Naive thymus-derived CD8-positive, alpha-beta T cell (primary cell): ENCODE measurements around the gene UFD1. TPM values are rescaled to one million over a fixed set of nuclear protein-coding genes. Genes with fewer than 3 reads are reported as not detected.

Experiments used
- ATAC-seq, 2 donors: fragments of 150-1000 bp; cut with Tn5 transposase in 1 of 2; sonication (Bioruptor Pico), chemical (Tn5 transposase) in 1 of 2; 1 replicate in 1 of 2; 2 replicates in 1 of 2; pipeline ENCODE4 v1.10.0; 2021; ENCODE audit warnings: mild to moderate bottlenecking in 2 of 2, moderate library complexity in 2 of 2
- POLR2A ChIA-PET: fragments of 350-600 bp; sonication (Branson Sonifier 250); formaldehyde crosslinking; loops from one replicate; lab custom pipeline; 2021; ENCODE audit warnings: antibody characterized with exemption; lab: Charles Lee
- DNase-seq, 10 donors: peaks; one replicate each; pipeline versions ENCODE4 v3.0.0 to v3.0.0-alpha.2; 2020 to 2022
- H3K27ac Mint-ChIP-seq, 10 donors: one replicate each; pipeline ENCODE4 v1.8.0; 2020 to 2022; ENCODE audit warnings: mild to moderate bottlenecking in 10 of 10, mixed read lengths in 10 of 10, moderate library complexity in 4 of 10, inconsistent platforms in 1 of 10
- H3K27me3 Mint-ChIP-seq, 5 donors: one replicate each; pipeline ENCODE4 v1.8.0; 2021 to 2022; ENCODE audit warnings: mixed read lengths in 5 of 5
- H3K36me3 Mint-ChIP-seq, 3 donors: one replicate each; pipeline ENCODE4 v1.8.0; 2020 to 2022; ENCODE audit warnings: mixed read lengths in 3 of 3, mild to moderate bottlenecking in 2 of 3, inconsistent platforms in 1 of 3
- H3K4me1 Mint-ChIP-seq, 4 donors: one replicate each; pipeline ENCODE4 v1.8.0; 2021 to 2022; ENCODE audit warnings: mixed read lengths in 4 of 4
- H3K4me3 Mint-ChIP-seq, 10 donors: one replicate each; pipeline ENCODE4 v1.8.0; 2020 to 2022; ENCODE audit warnings: mild to moderate bottlenecking in 10 of 10, mixed read lengths in 10 of 10, moderate library complexity in 6 of 10, inconsistent platforms in 1 of 10
- H3K9me3 Mint-ChIP-seq, 9 donors: one replicate each; pipeline ENCODE4 v1.8.0; 2020 to 2022; ENCODE audit warnings: mixed read lengths in 9 of 9, mild to moderate bottlenecking in 3 of 9, inconsistent platforms in 1 of 9, moderate library complexity in 1 of 9
- polyA plus RNA-seq, 3 donors: library from polyadenylated mRNA; unstranded; fragments of 300-500 nt; fragmentation: Illumina TruSeq; gene quantifications; one replicate each; pipeline ENCODE4 v1.2.3, GENCODE V29; 2021
- total RNA-seq, 8 experiments: library from RNA in 2 of 8; stranded (reverse) in 2 of 8; gene quantifications; one replicate each; pipeline ENCODE4 v1.2.3 and lab custom pipeline; 2021 to 2026

The UFD1 gene
- total and polyA plus RNA-seq, 5 experiments from 2014 or later, result 50.2 to 80.9 (median 73.1) TPM

DNA sequence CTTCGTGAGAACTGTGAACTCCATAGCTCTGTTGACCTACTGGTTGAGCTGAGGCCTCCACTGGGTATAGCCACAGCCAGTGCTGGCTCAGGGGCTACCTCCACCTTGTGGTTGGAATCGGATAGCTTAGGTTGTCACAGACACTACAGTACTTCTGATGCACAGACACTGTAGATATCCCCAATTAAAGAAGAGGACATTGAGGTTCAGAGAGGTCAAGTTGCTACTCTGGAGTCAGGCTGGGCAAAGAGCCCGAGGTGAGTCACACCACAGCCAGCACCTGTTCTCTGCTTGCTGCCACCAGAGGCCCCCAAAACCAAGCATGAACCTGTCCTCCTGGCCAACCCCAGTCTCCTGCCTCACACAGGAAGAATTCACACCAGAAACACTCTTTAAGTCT lies 5.4 kb downstream of the UFD1 start:
- peak overlapping the region in 1 of 10 donors; percentile 71 for H3K27ac Mint-ChIP-seq
- no peak for DNase-seq
- H3K4me3 Mint-ChIP-seq, result no peak overlapping the region
- peaks cover 0 to 55% (median 14%) of the 10 kb centered on the region in 3 donors for H3K36me3 Mint-ChIP-seq
- H3K27me3 Mint-ChIP-seq, result no peaks in the 10 kb centered on the region
- H3K4me1 Mint-ChIP-seq, result peaks cover 25 to 38% (median 31%) of the 10 kb centered on the region in 4 donors
- no peaks in the 10 kb centered on the region for H3K9me3 Mint-ChIP-seq
- POLR2A ChIA-PET, result no interaction called here
- ATAC-seq, result no peak

DNA sequence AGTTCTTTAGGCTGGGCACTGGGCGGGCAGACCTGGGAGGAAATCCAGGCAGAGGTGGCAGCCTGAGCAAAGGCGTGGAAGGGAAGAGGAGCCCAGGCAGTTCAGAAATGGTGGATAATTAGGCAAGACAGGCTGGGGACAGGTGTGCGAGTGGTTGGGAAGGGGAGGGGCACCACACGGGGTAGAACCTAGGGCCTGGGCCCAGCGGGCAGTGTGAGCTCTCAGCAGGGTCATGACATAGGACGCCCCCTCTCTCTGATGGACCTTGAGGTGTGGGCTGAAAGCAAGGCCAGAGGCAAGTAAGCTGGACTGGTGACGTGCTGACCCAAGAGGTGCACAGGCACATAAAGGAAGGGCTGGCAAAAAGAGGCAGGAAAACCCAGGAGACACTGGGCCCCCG lies 6.8 kb downstream of the UFD1 start:
- peak overlapping the region in 2 of 10 donors; percentile 29 to 80 for H3K27ac Mint-ChIP-seq
- H3K36me3 Mint-ChIP-seq, result peaks cover 0 to 69% (median 26%) of the 10 kb centered on the region in 3 donors
- H3K4me1 Mint-ChIP-seq, result peaks cover 16 to 29% (median 24%) of the 10 kb centered on the region in 4 donors
- no peaks in the 10 kb centered on the region for H3K27me3 Mint-ChIP-seq
- DNase-seq, result no peak
- POLR2A ChIA-PET, result no interaction called here
- ATAC-seq, result no peak
- no peaks in the 10 kb centered on the region for H3K9me3 Mint-ChIP-seq
- H3K4me3 Mint-ChIP-seq, result peak overlapping the region in 1 of 10 donors; percentile 33

DNA sequence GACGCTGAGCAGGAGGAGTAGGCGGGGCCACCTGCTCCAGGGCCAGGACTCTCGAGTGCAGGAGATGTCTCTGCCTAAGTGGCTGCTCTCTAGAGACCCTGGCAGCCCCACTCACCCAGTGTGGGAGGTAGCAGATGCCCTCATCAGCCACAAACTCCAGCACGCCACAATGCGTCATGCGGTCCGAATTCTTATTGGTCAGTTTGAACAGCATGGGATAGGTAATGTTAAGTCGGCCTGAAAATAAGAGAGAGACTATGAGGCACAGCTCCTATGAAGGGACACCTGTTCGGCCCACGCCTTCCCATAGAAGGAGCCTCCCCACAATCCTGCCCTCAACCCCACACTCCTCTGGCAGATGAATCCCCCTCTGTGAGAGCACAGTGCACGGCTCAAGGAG lies 7.4 kb downstream of the UFD1 start:
- DNase-seq (no peak), ATAC-seq (no peak)
- Mint-ChIP-seq H3K9me3 (no peaks in the 10 kb centered on the region), H3K27me3 (no peaks in the 10 kb centered on the region), H3K27ac (no peak overlapping the region), H3K4me3 (no peak overlapping the region), H3K4me1 (peaks cover 13 to 26% (median 22%) of the 10 kb centered on the region in 4 donors), H3K36me3 (peaks cover 0 to 75% (median 30%) of the 10 kb centered on the region in 3 donors)
- POLR2A ChIA-PET, result no interaction called here

DNA sequence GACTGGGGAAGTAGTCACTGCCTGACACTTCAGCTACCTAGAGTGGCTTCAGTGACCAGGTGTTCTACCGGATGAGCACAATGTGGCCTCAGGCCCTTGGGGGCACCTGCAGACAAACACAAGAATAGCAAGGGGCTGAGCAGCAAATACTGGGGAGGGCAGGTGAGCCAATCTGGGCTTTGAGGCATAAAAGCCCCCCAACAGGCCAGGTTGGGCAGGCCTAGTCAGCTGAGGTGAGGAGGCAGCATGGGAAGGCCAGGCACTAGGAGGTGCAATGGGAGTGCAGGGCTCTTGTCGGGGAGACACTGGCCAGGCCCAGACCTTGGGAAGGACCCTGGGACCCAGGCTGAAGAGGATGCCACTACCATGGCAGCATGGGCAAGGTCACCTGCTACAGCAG lies 9.0 kb downstream of the UFD1 start:
- Mint-ChIP-seq H3K9me3 (no peaks in the 10 kb centered on the region), H3K4me1 (peaks cover 2 to 13% (median 13%) of the 10 kb centered on the region in 4 donors), H3K27me3 (no peaks in the 10 kb centered on the region), H3K36me3 (peaks cover 3 to 86% (median 35%) of the 10 kb centered on the region in 3 donors), H3K27ac (peak overlapping the region in 1 of 10 donors; percentile 19), H3K4me3 (no peak overlapping the region)
- DNase-seq (no peak), ATAC-seq (no peak)
- POLR2A ChIA-PET, result interaction anchor here (1.7 kb wide), 1 partner anchor 160 kb away, joined by 4 read pairs; no protein-coding TSS in a partner anchor

DNA sequence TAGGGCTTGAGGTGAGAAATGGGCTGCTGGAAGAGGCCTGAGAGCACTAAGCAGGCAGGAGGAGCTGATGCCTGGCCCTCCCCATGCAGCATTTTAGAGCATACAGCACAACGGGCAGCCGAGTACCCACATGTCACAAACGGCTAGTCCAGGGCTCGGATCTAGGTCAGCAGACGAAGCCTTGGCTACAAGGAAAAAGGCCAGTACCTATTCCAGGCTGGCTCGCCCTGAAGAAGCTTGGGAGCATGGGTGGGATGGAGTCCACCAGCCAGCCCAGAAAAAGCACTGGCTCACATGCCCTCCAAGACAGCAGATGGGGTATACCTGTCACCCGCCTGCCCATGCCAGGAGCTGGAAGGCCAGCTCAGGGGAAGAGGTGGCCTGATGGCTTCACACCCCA lies 9.6 kb downstream of the UFD1 start:
- no peak overlapping the region for H3K4me3 Mint-ChIP-seq
- POLR2A ChIA-PET, result interaction anchor here (1.5 to 1.7 kb wide), 2 partner anchors 10 to 161 kb away, joined by 3 to 4 read pairs; partner anchors contain the start of genes CDC45 and UFD1
- peak overlapping the region in 1 of 10 donors; percentile 86 for H3K27ac Mint-ChIP-seq
- no peaks in the 10 kb centered on the region for H3K9me3 Mint-ChIP-seq
- peaks cover 5 to 89% (median 36%) of the 10 kb centered on the region in 3 donors for H3K36me3 Mint-ChIP-seq
- H3K4me1 Mint-ChIP-seq, result peaks cover 2 to 13% (median 13%) of the 10 kb centered on the region in 4 donors
- no peak for DNase-seq
- no peak for ATAC-seq
- no peaks in the 10 kb centered on the region for H3K27me3 Mint-ChIP-seq

DNA sequence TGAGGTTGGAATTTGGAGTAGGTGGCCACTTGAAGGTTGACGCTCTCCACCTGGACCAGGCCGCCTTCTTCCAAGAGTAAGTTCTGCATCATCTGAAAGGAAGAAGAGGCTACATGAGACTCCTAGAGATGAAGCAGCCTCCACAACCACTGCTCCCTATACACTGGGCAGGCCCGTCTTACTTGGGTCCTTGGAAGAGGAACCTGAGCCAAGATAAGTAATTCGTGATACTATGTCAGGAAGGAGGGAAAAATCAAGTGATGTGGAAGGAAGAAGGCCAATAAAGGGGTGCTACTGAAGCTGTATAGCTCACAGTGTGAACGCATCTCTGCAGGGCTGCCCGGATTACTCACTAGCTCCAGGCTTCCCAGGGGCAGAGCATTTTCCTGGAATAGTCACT lies 11.1 kb downstream of the UFD1 start:
- Mint-ChIP-seq H3K27ac (peak overlapping the region in 2 of 10 donors; percentile 7 to 29), H3K27me3 (no peaks in the 10 kb centered on the region), H3K9me3 (no peaks in the 10 kb centered on the region), H3K4me1 (peaks cover 0 to 11% (median 8%) of the 10 kb centered on the region in 4 donors), H3K4me3 (no peak overlapping the region), H3K36me3 (peaks cover 5 to 90% (median 36%) of the 10 kb centered on the region in 3 donors)
- POLR2A ChIA-PET, result no interaction called here
- DNase-seq (no peak), ATAC-seq (no peak)

DNA sequence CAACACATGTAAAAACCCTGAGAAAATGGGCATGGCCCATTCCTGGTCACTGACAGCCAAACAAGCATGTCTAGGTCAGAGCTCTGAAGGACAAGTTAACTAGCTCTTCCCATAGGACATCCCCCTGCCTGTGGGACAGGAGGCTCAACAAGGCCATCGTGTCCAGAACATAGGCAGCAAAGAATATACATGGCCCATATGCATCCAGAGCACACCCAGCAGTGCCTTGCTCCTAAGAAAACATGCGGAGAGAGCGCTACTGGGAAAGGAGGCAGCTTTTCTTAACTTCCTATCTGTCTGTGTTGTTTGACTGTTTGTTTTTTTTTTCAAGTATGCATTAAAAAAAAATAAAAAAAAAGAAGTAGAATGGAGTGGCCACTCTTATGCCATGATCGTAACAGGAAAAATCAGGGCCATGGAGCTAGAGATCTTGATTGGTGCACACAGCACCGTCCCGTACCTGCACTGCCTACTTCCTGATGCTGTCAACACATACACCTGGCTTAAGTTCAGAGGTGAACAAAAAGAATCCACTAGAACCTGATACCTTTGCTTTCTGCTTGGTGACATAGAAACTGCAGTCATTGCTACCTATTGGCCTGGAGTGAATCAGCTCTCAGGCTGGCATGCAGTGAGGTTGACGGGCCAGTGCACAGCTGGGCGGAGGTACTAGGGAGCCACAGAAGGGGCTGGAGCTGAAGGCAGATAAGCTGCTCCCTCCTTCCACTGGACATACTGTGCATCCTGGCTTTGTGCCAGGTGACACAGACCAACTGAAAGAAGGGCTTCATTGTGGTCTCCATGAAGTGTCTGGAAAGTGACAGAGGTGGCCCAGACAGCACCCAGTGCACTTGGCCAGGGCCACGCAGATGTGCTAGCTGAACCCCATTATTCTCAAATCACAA lies 11.9 kb downstream of the UFD1 start:
- H3K27me3 Mint-ChIP-seq, result no peaks in the 10 kb centered on the region
- H3K9me3 Mint-ChIP-seq, result no peaks in the 10 kb centered on the region
- peaks cover 0 to 11% (median 8%) of the 10 kb centered on the region in 4 donors for H3K4me1 Mint-ChIP-seq
- POLR2A ChIA-PET, result interaction anchor here (1.3 kb wide), 1 partner anchor 12 kb away, joined by 3 read pairs; the partner anchor contains the start of gene CDC45
- DNase-seq (no peak), ATAC-seq (no peak)
- H3K27ac Mint-ChIP-seq, result peak overlapping the region in 1 of 10 donors; percentile 29
- H3K36me3 Mint-ChIP-seq, result peaks cover 5 to 90% (median 36%) of the 10 kb centered on the region in 3 donors
- no peak overlapping the region for H3K4me3 Mint-ChIP-seq

DNA sequence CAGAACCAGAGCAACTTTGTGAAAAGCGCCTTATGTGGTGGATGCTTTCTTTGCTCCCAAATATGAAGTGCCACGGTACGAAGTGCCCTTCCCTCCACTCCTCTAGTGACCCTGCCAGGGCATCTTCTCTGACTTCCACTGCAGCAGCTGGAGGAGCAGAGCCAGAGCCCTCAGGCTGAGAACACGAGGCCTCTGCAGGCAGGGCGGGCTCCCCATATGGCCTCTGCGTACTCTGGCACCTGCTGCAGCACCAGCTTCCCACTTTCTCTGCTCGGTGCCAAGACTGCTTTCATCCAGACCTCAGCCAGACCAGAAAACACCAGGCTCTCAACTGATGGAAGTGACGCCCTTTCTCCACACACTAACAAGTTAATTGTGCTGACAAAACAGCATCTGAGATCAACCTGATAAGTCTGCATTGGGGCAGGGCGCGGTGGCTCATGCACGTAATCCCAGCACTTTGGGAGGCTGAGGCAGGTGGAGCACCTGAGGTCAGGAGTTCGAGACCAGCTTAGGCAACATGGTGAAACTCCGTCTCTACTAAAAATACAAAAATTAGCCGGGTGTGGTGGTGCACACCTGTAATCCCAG lies 12.8 kb downstream of the UFD1 start:
- no peak for ATAC-seq
- H3K4me1 Mint-ChIP-seq, result peaks cover 0 to 11% (median 8%) of the 10 kb centered on the region in 4 donors
- POLR2A ChIA-PET, result interaction anchor here (1.3 kb wide), 1 partner anchor 13 kb away, joined by 3 read pairs; the partner anchor contains the start of gene CDC45
- no peaks in the 10 kb centered on the region for H3K27me3 Mint-ChIP-seq
- H3K9me3 Mint-ChIP-seq, result no peaks in the 10 kb centered on the region
- no peak overlapping the region for H3K27ac Mint-ChIP-seq
- no peak overlapping the region for H3K4me3 Mint-ChIP-seq
- peaks cover 5 to 87% (median 29%) of the 10 kb centered on the region in 3 donors for H3K36me3 Mint-ChIP-seq
- DNase-seq, result no peak

DNA sequence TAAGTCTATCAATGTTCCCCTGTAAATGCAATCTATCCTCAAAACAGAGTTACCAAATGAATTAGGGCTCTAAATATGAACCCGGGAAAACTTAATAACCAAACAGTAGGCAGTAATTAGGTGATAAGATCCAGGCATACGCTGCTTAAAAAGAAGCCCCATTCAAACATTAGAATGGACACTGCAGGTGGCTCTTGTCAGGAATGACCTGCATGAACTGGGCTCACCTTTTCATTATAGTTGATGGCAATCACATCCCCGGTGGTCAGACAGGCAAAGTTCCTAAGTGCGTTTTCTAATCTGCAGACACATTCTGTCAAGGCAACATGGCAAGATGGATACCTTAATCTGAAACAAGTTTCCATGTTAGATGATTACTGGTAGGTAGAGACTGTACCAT lies 14.0 kb downstream of the UFD1 start:
- Mint-ChIP-seq H3K27ac (no peak overlapping the region), H3K9me3 (no peaks in the 10 kb centered on the region), H3K36me3 (peaks cover 5 to 80% (median 26%) of the 10 kb centered on the region in 3 donors), H3K4me1 (peaks cover 0 to 10% (median 7%) of the 10 kb centered on the region in 4 donors), H3K27me3 (no peaks in the 10 kb centered on the region), H3K4me3 (no peak overlapping the region)
- POLR2A ChIA-PET, result no interaction called here
- ATAC-seq (no peak), DNase-seq (no peak)

DNA sequence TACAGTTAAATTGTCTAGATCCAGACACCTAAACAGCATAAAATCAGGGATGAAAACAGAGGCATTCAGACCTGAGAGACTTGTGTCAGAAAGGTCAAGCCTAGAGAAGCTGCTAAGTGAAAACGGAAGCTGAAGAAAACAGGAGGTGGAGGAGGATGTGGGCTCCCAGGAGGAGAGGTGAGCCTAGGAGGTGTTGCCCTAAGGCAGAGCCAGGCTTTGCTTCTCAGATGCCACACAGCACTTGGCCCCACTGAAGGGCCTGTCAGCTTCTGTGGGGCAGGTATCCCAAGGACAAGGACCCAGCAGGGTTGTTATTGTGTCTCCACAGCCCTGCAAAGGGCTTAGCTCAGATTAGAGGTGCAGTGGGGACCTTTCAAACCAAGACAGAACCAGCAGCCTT lies 14.4 kb downstream of the UFD1 start:
- Mint-ChIP-seq H3K4me1 (peaks cover 0 to 9% (median 7%) of the 10 kb centered on the region in 4 donors), H3K36me3 (peaks cover 5 to 76% (median 24%) of the 10 kb centered on the region in 3 donors), H3K9me3 (no peaks in the 10 kb centered on the region), H3K27me3 (no peaks in the 10 kb centered on the region), H3K27ac (peak overlapping the region in 1 of 10 donors; percentile 25), H3K4me3 (no peak overlapping the region)
- DNase-seq (no peak), ATAC-seq (no peak)
- POLR2A ChIA-PET, result no interaction called here

DNA sequence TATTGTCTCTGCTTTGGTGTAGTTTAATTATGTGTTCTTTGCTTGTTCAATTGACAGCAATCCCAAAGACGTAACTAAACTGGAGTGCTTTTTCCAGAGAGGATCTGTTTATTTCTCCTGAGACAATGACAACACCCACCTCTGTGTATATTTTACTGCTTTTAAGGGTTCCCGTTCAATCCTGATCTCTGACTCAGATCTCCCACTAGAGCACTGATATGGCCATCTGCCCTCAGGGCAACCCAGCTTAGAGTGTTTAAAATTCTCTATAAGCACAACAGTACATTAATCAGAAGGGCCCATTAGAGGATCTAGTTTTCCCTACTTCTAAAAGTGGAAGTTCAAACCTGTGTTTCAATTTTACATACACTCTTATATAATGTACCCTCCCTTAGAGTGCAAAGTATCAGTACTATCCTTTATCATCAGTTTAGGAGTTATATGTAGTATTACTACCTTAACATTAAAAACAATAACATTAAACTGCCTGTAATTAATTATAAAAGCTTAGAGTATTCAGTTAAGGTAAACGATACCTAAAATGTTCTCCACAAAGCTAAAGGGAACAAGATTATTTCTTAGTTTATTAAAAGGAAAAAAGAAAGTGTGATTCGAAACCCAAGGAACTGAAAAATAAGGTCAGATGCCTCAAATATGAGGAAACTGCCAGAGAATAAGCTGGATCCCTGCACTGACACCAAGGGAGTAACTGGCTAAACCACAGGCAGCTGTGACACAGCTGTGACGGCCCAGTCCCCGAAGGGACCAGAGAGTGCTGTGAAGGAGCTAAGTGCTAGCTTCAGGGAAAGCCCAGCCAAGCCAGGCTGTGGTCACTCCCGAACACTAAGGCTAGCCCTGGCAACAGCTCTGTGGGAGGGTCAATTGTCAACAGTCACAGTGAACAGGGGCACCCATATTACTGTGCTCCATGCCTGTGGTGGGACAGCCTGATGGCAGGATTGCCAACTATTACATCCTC lies 15.2 kb downstream of the UFD1 start:
- Mint-ChIP-seq H3K27me3 (no peaks in the 10 kb centered on the region), H3K4me1 (peaks cover 0 to 4% (median 3%) of the 10 kb centered on the region in 4 donors), H3K36me3 (peaks cover 5 to 72% (median 24%) of the 10 kb centered on the region in 3 donors), H3K9me3 (no peaks in the 10 kb centered on the region), H3K27ac (peak overlapping the region in 2 of 10 donors; percentile 11 to 25), H3K4me3 (no peak overlapping the region)
- POLR2A ChIA-PET, result no interaction called here
- ATAC-seq, result no peak
- DNase-seq, result no peak

DNA sequence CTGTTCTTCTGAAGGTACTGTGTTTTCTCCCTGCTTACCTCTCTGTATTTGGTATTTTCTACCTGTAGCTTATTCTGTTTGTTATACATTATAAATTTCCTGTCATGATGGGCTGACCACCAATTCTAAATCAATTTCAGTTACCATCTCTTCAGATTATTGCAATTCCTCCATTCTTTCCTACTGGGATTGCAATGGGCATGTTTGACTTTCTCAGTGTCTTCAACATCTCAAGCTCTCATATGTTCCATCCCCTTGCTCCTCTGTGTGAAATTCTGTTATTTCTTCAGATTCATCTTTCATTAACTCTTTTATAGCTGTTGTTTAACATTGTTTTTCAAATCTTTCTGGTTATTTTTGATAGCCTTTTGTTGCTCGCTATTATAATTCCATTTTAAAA lies 16.0 kb downstream of the UFD1 start:
- Mint-ChIP-seq H3K36me3 (peaks cover 5 to 68% (median 19%) of the 10 kb centered on the region in 3 donors), H3K9me3 (no peaks in the 10 kb centered on the region), H3K27ac (peak overlapping the region in 2 of 10 donors; percentile 20 to 25), H3K27me3 (no peaks in the 10 kb centered on the region), H3K4me1 (peaks cover 0 to 3% (median 1%) of the 10 kb centered on the region in 4 donors), H3K4me3 (no peak overlapping the region)
- DNase-seq (no peak), ATAC-seq (no peak)
- POLR2A ChIA-PET, result no interaction called here
